ENCODE measurements around the gene PAFAH1B2.

Gene PAFAH1B2

DNA sequence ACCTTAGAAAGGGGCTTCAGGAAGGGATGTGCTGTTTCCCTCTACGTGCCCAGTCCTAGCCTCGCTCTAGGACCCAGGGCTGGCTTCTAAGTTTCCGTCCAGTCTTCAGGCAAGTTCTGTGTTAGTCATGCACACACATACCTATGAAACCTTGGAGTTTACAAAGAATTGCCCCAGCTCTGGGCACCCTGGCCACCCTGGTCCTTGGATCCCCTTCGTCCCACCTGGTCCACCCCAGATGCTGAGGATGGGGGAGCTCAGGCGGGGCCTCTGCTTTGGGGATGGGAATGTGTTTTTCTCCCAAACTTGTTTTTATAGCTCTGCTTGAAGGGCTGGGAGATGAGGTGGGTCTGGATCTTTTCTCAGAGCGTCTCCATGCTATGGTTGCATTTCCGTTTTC, 52.9 kb downstream of the PAFAH1B2 start:
- no peak overlapping the region for H3K27ac ChIP-seq (ENCODE audit: low read depth, low read length)
- H3F3A ChIP-seq (ENCODE audit: insufficient read depth), result no peaks in the 10 kb centered on the region
- TF ChIP-seq, protein P1, sequence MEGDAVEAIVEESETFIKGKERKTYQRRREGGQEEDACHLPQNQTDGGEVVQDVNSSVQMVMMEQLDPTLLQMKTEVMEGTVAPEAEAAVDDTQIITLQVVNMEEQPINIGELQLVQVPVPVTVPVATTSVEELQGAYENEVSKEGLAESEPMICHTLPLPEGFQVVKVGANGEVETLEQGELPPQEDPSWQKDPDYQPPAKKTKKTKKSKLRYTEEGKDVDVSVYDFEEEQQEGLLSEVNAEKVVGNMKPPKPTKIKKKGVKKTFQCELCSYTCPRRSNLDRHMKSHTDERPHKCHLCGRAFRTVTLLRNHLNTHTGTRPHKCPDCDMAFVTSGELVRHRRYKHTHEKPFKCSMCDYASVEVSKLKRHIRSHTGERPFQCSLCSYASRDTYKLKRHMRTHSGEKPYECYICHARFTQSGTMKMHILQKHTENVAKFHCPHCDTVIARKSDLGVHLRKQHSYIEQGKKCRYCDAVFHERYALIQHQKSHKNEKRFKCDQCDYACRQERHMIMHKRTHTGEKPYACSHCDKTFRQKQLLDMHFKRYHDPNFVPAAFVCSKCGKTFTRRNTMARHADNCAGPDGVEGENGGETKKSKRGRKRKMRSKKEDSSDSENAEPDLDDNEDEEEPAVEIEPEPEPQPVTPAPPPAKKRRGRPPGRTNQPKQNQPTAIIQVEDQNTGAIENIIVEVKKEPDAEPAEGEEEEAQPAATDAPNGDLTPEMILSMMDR (IDR thresholded peaks at IDR 0.05; ENCODE audit: insufficient read depth, low read length, poor library complexity, severe bottlenecking), result no peak
- TF ChIP-seq EZH2phosphoT487 (conservative IDR thresholded peaks at IDR 0.05; ENCODE audit: low read length), result no peak
- H3K9me3 ChIP-seq (ENCODE audit: insufficient read depth, low read length), result no peaks in the 10 kb centered on the region
- no peaks in the 10 kb centered on the region for H3K9me2 ChIP-seq (replicated peaks; ENCODE audit: insufficient read depth, low read length)
- no peaks in the 10 kb centered on the region for H3K27me3 ChIP-seq (ENCODE audit: low read length)
- no peak overlapping the region for H3K4me3 ChIP-seq (ENCODE audit: insufficient read depth, low read length, poor library complexity, severe bottlenecking)
- no peaks in the 10 kb centered on the region for H3K79me2 ChIP-seq (ENCODE audit: insufficient read depth, low read length)
- no peak overlapping the region for H3K9ac ChIP-seq (ENCODE audit: low read length)
- H3K36me3 ChIP-seq (ENCODE audit: low read length), result no peaks in the 10 kb centered on the region
- no peak overlapping the region for H3K4me2 ChIP-seq (ENCODE audit: low read depth, low read length, poor library complexity, severe bottlenecking)
- no peak overlapping the region for H2AFZ ChIP-seq (ENCODE audit: low read depth, low read length, severe bottlenecking)
- no peaks in the 10 kb centered on the region for H4K20me1 ChIP-seq (ENCODE audit: low read depth, low read length)

DNA sequence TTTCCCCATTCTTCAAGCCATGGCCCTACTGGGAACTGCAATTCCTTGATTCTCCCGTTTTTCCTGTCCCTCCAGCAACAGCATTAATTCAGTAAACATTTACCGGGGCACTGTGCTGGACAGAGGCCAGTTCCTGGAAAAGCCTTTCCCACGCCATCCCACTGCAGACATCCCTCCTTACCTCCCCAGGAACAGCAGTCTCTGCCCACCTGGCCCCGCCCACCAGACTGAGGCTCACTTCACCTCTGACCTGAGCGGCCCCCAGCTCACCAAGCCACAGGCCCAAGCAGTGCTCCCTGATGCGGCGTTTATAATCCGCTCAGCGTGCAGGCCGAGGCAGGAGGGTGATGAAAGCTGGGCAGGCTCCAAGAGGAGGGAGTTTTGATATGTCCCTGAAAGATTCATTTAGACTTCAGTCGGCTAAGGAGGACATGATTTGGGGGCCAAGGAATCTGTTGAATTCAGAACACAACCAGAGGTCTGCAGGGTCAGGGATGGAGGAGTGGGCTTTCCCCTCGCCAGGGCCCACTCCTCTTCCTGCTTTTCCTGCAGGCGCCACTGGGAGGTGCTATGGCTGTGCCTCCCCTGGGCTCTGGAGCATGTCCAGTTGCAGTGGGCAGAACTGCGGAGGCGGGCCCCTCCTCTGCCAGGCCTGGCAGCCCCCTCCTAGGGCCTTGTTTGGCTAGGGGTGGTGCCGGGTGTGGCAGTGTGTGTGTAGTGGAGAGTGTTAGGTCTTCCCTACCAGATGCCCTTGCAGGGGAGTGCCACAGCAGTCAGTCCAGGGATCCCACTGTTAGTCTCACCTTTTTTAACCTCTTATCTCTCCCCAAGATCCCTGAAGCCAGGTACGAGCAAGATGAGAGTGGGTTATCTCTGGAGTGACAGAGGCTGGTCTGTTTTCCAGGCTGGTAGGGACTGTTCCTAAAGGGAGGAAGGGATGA, 53.7 kb downstream of the PAFAH1B2 start:
- H3K36me3 ChIP-seq (ENCODE audit: low read length), result no peaks in the 10 kb centered on the region
- H3K4me3 ChIP-seq (ENCODE audit: insufficient read depth, low read length, poor library complexity, severe bottlenecking), result no peak overlapping the region
- no peaks in the 10 kb centered on the region for H3K79me2 ChIP-seq (ENCODE audit: insufficient read depth, low read length)
- H3K9me2 ChIP-seq (replicated peaks; ENCODE audit: insufficient read depth, low read length), result no peaks in the 10 kb centered on the region
- H4K20me1 ChIP-seq (ENCODE audit: low read depth, low read length), result no peaks in the 10 kb centered on the region
- H3K27me3 ChIP-seq (ENCODE audit: low read length), result no peaks in the 10 kb centered on the region
- H3K4me2 ChIP-seq (ENCODE audit: low read depth, low read length, poor library complexity, severe bottlenecking), result no peak overlapping the region
- no peak overlapping the region for H2AFZ ChIP-seq (ENCODE audit: low read depth, low read length, severe bottlenecking)
- TF ChIP-seq EZH2phosphoT487 (conservative IDR thresholded peaks at IDR 0.05; ENCODE audit: low read length), result no peak
- TF ChIP-seq, protein P1 (IDR thresholded peaks at IDR 0.05; ENCODE audit: insufficient read depth, low read length, poor library complexity, severe bottlenecking), result peak; percentile 19
- no peaks in the 10 kb centered on the region for H3K9me3 ChIP-seq (ENCODE audit: insufficient read depth, low read length)
- no peak overlapping the region for H3K9ac ChIP-seq (ENCODE audit: low read length)
- H3K27ac ChIP-seq (ENCODE audit: low read depth, low read length), result no peak overlapping the region
- H3F3A ChIP-seq (ENCODE audit: insufficient read depth), result no peaks in the 10 kb centered on the region

DNA sequence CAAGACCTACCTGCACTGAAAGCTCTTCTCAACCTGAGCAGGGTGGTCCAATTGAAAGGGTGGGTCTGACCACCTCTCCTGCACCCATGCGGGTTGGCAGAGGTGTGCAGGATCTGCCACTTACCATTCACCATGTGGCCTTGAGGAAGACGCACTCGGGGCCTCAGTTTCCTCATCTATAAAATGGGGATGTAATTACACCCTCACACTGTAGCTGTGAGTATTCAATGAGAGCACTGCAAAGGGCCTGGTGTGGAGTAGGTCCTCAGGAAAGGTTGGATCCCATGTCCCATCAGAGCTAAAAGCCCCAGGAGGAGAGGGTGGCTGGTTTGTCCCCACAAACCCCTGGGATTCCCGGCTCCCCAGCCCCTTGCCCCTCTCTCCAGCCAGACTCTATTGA, 54.5 kb downstream of the PAFAH1B2 start:
- Histone ChIP-seq H3K9me2 (replicated peaks; ENCODE audit: insufficient read depth, low read length) (no peaks in the 10 kb centered on the region), H3K4me2 (ENCODE audit: low read depth, low read length, poor library complexity, severe bottlenecking) (no peak overlapping the region), H3K27me3 (ENCODE audit: low read length) (no peaks in the 10 kb centered on the region), H3K79me2 (ENCODE audit: insufficient read depth, low read length) (no peaks in the 10 kb centered on the region), H2AFZ (ENCODE audit: low read depth, low read length, severe bottlenecking) (no peak overlapping the region), H3F3A (ENCODE audit: insufficient read depth) (no peaks in the 10 kb centered on the region), H4K20me1 (ENCODE audit: low read depth, low read length) (no peaks in the 10 kb centered on the region), H3K9ac (ENCODE audit: low read length) (no peak overlapping the region), H3K27ac (ENCODE audit: low read depth, low read length) (no peak overlapping the region), H3K9me3 (ENCODE audit: insufficient read depth, low read length) (no peaks in the 10 kb centered on the region), H3K4me3 (ENCODE audit: insufficient read depth, low read length, poor library complexity, severe bottlenecking) (no peak overlapping the region), H3K36me3 (ENCODE audit: low read length) (no peaks in the 10 kb centered on the region)
- TF ChIP-seq EZH2phosphoT487 (conservative IDR thresholded peaks at IDR 0.05; ENCODE audit: low read length), result no peak
- TF ChIP-seq, protein P1 (IDR thresholded peaks at IDR 0.05; ENCODE audit: insufficient read depth, low read length, poor library complexity, severe bottlenecking), result no peak

Data from SU-DHL-6 (cell line).